GM10266 (cell line): ENCODE measurements around the gene SLC50A1.
A peak's percentile ranks its signal among the peaks of the same experiment; 100 is the strongest.

Experiments used
- DNase-seq: peaks from one replicate; pipeline ENCODE4 v3.0.0; 2012; ENCODE audit errors: extremely low spot score
- CTCF ChIP-seq: IDR thresholded peaks from 2 replicates; pipeline ENCODE4 v1.5.1; 2012; ENCODE audit warnings: mild to moderate bottlenecking, low read depth; ENCODE audit not compliant: control insufficient read depth, insufficient read depth; ENCODE audit errors: missing control alignments

Gene SLC50A1

GRCh38 chr1:155131856-155132255, 3.8 kb upstream of the SLC50A1 start:
- no peak for DNase-seq
- no peak for TF ChIP-seq CTCF

GRCh38 chr1:155133799-155134281, 1.8 kb upstream of the SLC50A1 start:
- no peak for DNase-seq
- no peak for TF ChIP-seq CTCF

- no peak for DNase-seq
- TF ChIP-seq CTCF, result no peak
Measured at GRCh38 chr1:155134322-155134721, 1.3 kb upstream of the SLC50A1 start.

GRCh38 chr1:155134880-155135414, 705 bp upstream of the SLC50A1 start:
- no peak for TF ChIP-seq CTCF
- peak; percentile 73 for DNase-seq

GRCh38 chr1:155136748-155137147, 1.1 kb downstream of the SLC50A1 start:
- no peak for DNase-seq
- no peak for TF ChIP-seq CTCF

GRCh38 chr1:155137154-155137949, 1.7 kb downstream of the SLC50A1 start:
- no peak for DNase-seq
- no peak for TF ChIP-seq CTCF
